ENCODE data around the gene FHOD3. TPM values are rescaled to one million over a fixed set of nuclear protein-coding genes. Genes with fewer than 3 reads are reported as not detected.

FHOD3 gene
- total and polyA plus RNA-seq, 10 donors: 1.2 to 2.7 (median 1.9) TPM

GRCh38 chr18:36653870-36654269, 356.4 kb downstream of the FHOD3 start:
- Histone ChIP-seq H3K36me3 (no peaks in the 10 kb centered on the region), H3K4me3 (no peak overlapping the region), H3K27me3 (replicated peaks in 1 of 7) (peaks cover 0 to 33% (median 0%) of the 10 kb centered on the region in 7 donors), H3K4me1 (no peaks in the 10 kb centered on the region), H3K9me3 (no peaks in the 10 kb centered on the region), H3K27ac (no peak overlapping the region)
- intact Hi-C loops (cut with DNase I; ENCODE audit: low total_unique reads): no loop called here
- WGBS, 5 donors: 91 to 96% (median 92%) methylated on average over 6 of the region's 6 CpGs
- TF ChIP-seq POLR2AphosphoS5 (IDR thresholded peaks at IDR 0.05): no peak
- TF ChIP-seq CTCF (IDR thresholded peaks at IDR 0.05 in 8 of 11, conservative IDR thresholded peaks at IDR 0.05 in 3 of 11): no peak
- TF ChIP-seq POLR2A (IDR thresholded peaks at IDR 0.05): no peak
- no peak for DNase-seq

- Histone ChIP-seq H3K36me3 (no peaks in the 10 kb centered on the region), H3K4me3 (no peak overlapping the region), H3K9me3 (no peaks in the 10 kb centered on the region), H3K27ac (no peak overlapping the region), H3K4me1 (no peaks in the 10 kb centered on the region), H3K27me3 (replicated peaks in 1 of 7) (peaks cover 0 to 27% (median 0%) of the 10 kb centered on the region in 7 donors)
- WGBS, 5 donors: 77 to 86% (median 78%) methylated on average over 6 of the region's 6 CpGs
- DNase-seq: no peak
- TF ChIP-seq POLR2A (IDR thresholded peaks at IDR 0.05): no peak
- no peak for TF ChIP-seq POLR2AphosphoS5 (IDR thresholded peaks at IDR 0.05)
- TF ChIP-seq CTCF (IDR thresholded peaks at IDR 0.05 in 8 of 11, conservative IDR thresholded peaks at IDR 0.05 in 3 of 11): no peak
- intact Hi-C loops (cut with DNase I; ENCODE audit: low total_unique reads): no loop called here
Observed at GRCh38 chr18:36655074-36655473, 357.6 kb downstream of the FHOD3 start.

GRCh38 chr18:36655930-36656329, 358.4 kb downstream of the FHOD3 start:
- H3K36me3 ChIP-seq: no peaks in the 10 kb centered on the region
- H3K4me3 ChIP-seq: no peak overlapping the region
- H3K27me3 ChIP-seq (replicated peaks in 1 of 7): peaks cover 0 to 26% (median 0%) of the 10 kb centered on the region in 7 donors
- no peak overlapping the region for H3K27ac ChIP-seq
- H3K9me3 ChIP-seq: no peaks in the 10 kb centered on the region
- no peak for DNase-seq
- TF ChIP-seq CTCF (IDR thresholded peaks at IDR 0.05 in 8 of 11, conservative IDR thresholded peaks at IDR 0.05 in 3 of 11) (no peak), POLR2A (IDR thresholded peaks at IDR 0.05) (no peak), POLR2AphosphoS5 (IDR thresholded peaks at IDR 0.05) (no peak)
- no peaks in the 10 kb centered on the region for H3K4me1 ChIP-seq
- intact Hi-C loops (cut with DNase I; ENCODE audit: low total_unique reads): no loop called here
- 44 to 71% (median 65%) methylated on average over 4 of the region's 4 CpGs for WGBS, 5 donors

- no peaks in the 10 kb centered on the region for H3K9me3 ChIP-seq
- no peak for TF ChIP-seq CTCF (IDR thresholded peaks at IDR 0.05 in 8 of 11, conservative IDR thresholded peaks at IDR 0.05 in 3 of 11)
- no peak for TF ChIP-seq POLR2A (IDR thresholded peaks at IDR 0.05)
- TF ChIP-seq POLR2AphosphoS5 (IDR thresholded peaks at IDR 0.05): no peak
- no peaks in the 10 kb centered on the region for H3K4me1 ChIP-seq
- intact Hi-C loops (cut with DNase I; ENCODE audit: low total_unique reads): no loop called here
- no peak overlapping the region for H3K27ac ChIP-seq
- no peak overlapping the region for H3K4me3 ChIP-seq
- H3K27me3 ChIP-seq (replicated peaks in 1 of 7): peaks cover 0 to 7% (median 0%) of the 10 kb centered on the region in 7 donors
- 67 to 95% (median 80%) methylated on average over 1 of the region's 1 CpG for WGBS, 5 donors
- DNase-seq: no peak
- no peaks in the 10 kb centered on the region for H3K36me3 ChIP-seq
Observed at GRCh38 chr18:36658611-36659010, 361.1 kb downstream of the FHOD3 start.

All from spleen (tissue), 11 donors.